GM12801 (cell line): ENCODE results near the gene GTPBP1.

Experiments used
- TF ChIP-seq, protein P1 (sequence below): IDR thresholded peaks from one replicate; pipeline ENCODE4 v1.5.1; 2011; ENCODE audit warnings: control low read depth; ENCODE audit not compliant: insufficient read length; ENCODE audit errors: extremely low read depth

GTPBP1 gene

DNA sequence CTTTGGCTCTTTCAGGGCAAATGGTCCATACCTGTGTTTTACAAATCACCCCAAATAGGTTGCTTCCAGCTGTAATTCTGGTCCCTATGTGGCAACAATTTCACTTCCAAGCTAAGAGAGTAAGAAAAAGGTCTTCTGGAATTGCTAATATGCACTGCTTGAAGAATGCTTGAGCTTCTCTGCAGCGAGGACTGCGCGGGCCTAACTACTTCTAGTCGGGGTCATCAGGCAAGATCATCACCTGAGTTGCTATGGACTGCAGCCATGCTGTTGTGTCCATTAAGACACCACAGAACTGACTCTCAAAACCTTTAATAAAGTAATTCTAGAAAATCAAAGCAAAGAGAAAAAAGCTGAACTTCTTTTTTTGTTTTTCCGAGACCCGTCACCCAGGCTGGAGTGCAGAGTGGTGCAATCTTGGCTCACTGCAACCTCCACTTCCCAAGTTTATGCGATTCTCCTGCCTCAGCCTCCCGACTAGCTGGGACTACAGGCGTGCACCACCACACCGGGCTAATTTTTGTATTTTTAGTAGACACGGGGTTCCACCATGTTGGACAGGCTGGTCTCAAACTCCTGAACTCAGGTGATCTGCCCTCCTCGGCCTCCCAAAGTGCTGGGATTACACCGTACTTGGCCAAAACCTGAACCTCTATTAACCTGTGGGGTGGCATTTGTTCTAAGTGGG, 7.2 kb upstream of the GTPBP1 start:
- TF ChIP-seq, protein P1, sequence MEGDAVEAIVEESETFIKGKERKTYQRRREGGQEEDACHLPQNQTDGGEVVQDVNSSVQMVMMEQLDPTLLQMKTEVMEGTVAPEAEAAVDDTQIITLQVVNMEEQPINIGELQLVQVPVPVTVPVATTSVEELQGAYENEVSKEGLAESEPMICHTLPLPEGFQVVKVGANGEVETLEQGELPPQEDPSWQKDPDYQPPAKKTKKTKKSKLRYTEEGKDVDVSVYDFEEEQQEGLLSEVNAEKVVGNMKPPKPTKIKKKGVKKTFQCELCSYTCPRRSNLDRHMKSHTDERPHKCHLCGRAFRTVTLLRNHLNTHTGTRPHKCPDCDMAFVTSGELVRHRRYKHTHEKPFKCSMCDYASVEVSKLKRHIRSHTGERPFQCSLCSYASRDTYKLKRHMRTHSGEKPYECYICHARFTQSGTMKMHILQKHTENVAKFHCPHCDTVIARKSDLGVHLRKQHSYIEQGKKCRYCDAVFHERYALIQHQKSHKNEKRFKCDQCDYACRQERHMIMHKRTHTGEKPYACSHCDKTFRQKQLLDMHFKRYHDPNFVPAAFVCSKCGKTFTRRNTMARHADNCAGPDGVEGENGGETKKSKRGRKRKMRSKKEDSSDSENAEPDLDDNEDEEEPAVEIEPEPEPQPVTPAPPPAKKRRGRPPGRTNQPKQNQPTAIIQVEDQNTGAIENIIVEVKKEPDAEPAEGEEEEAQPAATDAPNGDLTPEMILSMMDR = no peak

DNA sequence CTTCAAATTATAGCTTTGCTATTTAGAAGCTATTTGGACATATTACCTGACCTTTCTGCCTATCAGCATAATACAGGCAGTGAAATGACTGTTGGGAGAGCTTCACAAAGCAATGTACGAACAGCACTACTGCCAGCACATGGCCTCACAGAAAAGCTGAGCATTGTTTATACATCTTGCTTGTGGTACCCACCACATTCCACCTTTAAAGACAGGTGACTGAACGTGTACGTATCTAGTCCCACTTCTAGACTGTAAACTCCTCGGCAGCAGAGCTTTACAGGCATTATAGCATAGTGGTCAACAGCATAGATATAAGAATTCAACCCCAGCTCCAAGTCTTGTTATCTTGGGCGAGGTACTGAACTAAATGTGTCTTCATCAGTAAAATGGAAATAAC, 6.6 kb upstream of the GTPBP1 start:
- TF ChIP-seq, protein P1 = no peak

DNA sequence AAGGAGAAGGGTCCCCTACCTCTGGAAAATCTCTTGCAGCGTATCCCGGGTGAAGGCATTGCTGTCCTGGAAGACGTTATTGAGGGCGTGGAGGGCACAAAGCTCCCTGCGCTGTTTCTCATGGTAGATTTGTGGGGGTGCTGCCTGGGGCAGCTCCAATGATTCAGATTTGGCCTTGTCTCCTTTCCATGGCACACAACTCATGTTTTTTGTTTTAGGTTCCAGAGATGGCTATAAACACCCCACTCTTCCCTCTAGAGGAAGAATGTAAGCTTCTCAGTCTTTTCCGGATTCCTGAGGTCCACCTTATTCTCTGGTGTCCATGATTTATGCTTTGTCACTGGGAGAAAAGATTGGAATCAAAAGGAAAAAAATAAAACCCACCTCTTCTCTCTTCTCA, 6.0 kb upstream of the GTPBP1 start:
- TF ChIP-seq, protein P1 = no peak

DNA sequence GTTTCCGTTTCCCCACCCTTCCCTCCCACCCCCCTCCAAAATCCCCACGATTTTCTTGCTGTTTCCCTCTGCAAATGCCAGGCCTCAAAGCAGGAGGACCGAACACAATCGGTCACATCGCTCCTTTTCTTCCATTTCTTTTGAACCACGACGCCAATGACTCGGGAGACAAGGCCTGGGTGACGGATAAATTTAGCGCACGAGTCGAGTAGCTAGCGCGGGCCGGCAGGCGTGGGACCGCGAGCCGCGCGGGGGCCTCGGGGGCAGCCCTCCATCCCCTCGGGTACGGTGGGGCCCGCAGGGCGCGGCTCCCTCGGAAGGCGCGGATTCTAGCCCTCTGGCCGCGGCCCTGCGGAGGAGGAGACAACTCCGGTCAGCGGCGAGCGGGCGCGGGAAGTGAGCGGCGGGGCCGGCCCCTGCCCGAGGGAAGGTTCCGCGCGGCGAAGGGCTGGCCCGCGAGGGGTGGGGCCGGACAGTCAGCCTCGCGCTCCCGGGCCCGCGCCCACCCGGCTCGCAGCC, 5.4 kb upstream of the GTPBP1 start:
- TF ChIP-seq, protein P1 = no peak

DNA sequence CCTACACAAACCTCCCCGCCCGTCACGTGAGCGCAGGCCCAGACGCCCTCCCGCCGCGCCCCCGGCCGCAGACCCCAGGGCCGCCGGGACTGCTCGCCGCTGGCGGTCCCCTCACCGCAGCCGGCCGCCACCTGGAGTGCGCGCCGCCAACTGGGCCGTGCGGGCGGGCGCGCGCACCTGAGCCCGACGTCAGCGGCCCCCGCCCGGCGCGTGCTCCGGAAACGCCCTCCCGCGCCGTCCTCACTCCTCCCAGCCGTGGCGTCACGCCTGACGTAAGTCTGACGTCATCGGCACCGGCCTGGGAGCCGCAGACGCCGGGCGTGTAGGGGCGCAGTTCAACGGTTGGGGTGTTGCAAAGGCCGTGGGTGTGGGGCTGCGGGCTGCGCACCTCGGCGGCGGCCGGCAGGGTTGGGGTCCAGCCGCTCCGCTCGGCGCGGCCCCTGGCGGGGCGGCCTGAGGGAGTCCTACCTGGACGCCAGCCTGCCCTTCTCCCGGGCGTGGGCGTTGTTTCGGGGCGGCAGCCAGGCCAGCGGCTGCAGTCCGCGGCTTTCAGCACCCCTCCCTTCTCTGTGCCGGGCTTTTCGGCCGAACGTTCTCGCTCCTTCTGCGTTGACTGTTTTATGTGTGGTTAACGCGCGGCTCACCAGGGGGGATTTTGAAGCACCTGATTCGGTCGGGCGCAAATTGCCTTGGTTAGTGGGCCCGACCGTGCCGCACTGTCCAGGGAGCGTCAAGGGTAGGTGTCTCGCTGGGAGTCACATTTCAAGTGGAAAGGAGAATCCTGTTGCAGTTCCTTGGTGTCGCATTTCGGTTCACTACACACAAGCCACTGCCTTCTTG, 4.7 kb upstream of the GTPBP1 start, which contains the start of gene JOSD1:
Gene JOSD1 (minus strand): TSS at position 155 of the 840 bp plus-strand sequence. CDS start 956 bp downstream, outside the sequence.
- TF ChIP-seq, protein P1 = no peak

DNA sequence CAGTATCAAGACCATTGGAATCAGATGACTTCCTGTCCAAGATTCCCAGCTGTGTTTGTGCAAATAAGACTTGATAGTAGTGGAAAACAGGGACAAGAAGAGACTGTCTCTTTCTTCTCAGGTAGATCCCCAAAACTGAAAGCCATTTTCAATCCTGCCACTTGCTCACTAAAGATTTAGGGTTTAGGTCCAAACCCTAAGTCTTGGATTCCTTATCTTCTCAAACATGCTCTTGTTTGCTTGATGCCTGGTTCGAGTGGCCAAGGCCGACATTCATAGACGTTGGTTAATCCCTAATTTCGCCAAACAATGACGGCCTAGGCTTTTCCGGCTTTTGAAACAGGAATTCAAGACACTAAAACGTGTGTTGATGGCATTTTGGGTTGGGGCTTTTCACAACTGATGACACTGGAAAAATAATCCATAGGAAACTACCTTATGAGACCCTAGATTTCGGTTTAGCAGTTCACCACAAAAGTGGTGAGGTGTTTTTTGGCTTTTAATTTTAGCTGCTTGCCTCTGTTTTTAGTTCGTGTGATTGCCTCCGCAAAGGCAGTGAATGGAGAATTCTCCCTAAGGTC, 1.0 kb upstream of the GTPBP1 start:
- TF ChIP-seq, protein P1 = no peak
